Measurements from ENCODE around the gene PLK3. TPM values are rescaled to one million over a fixed set of nuclear protein-coding genes. Genes with fewer than 3 reads are reported as not detected.

PLK3 gene
- total RNA-seq, 1 donor from 2014 or later: 2.2 TPM

DNA sequence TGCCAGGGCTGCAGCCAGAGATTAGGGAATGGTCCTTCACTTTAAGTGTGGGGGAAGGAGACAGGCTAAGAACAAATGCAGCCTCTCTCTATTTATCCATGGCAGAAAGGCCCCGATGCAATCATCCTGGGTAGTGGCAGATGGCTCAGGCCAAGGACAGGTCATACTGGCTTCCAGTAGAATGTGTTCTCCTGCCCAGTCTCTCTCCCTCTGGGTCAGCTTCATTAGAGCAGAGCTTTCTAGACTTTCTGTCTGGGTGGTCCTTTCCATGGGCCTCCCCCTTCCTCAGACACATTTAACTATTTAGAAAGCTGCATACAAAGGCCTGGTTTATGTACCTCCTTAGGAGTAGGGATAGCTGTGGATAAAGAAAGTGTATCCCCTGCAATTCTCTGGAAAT is 47.7 kb downstream of the PLK3 start:
- TF ChIP-seq, protein P1, sequence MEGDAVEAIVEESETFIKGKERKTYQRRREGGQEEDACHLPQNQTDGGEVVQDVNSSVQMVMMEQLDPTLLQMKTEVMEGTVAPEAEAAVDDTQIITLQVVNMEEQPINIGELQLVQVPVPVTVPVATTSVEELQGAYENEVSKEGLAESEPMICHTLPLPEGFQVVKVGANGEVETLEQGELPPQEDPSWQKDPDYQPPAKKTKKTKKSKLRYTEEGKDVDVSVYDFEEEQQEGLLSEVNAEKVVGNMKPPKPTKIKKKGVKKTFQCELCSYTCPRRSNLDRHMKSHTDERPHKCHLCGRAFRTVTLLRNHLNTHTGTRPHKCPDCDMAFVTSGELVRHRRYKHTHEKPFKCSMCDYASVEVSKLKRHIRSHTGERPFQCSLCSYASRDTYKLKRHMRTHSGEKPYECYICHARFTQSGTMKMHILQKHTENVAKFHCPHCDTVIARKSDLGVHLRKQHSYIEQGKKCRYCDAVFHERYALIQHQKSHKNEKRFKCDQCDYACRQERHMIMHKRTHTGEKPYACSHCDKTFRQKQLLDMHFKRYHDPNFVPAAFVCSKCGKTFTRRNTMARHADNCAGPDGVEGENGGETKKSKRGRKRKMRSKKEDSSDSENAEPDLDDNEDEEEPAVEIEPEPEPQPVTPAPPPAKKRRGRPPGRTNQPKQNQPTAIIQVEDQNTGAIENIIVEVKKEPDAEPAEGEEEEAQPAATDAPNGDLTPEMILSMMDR (IDR thresholded peaks at IDR 0.05): no peak
- no peak for TF ChIP-seq EZH2phosphoT487 (IDR thresholded peaks at IDR 0.05)
- no peak for TF ChIP-seq EZH2 (IDR thresholded peaks at IDR 0.05)
- no peaks in the 10 kb centered on the region for H3K9me3 Mint-ChIP-seq
- H4K20me1 ChIP-seq (ENCODE audit: low read depth): no peaks in the 10 kb centered on the region
- H3K27ac Mint-ChIP-seq: no peak overlapping the region
- no peak overlapping the region for H3K4me2 ChIP-seq
- peaks cover 8% of the 10 kb centered on the region for H3K4me1 Mint-ChIP-seq
- peaks cover 9% of the 10 kb centered on the region for H3K4me1 ChIP-seq
- no peak overlapping the region for H3K9ac ChIP-seq
- H2AFZ ChIP-seq (replicated peaks): no peak overlapping the region
- H3K36me3 ChIP-seq: no peaks in the 10 kb centered on the region
- H3K4me3 Mint-ChIP-seq: no peak overlapping the region
- H3K36me3 Mint-ChIP-seq: peaks cover 13% of the 10 kb centered on the region
- H3K79me2 ChIP-seq (ENCODE audit: low read depth): no peaks in the 10 kb centered on the region
- peaks cover 8% of the 10 kb centered on the region for H3F3A ChIP-seq (ENCODE audit: low read depth)
- H3K27me3 Mint-ChIP-seq (ENCODE audit: insufficient read depth, low read depth): peaks cover 5% of the 10 kb centered on the region
- no peaks in the 10 kb centered on the region for H3K9me3 ChIP-seq (ENCODE audit: low read depth)
- no peak for DNase-seq (ENCODE audit: low spot score)
- peaks cover 5% of the 10 kb centered on the region for H3K27me3 ChIP-seq
- no peak overlapping the region for H3K4me3 ChIP-seq
- H3K27ac ChIP-seq: no peak overlapping the region

DNA sequence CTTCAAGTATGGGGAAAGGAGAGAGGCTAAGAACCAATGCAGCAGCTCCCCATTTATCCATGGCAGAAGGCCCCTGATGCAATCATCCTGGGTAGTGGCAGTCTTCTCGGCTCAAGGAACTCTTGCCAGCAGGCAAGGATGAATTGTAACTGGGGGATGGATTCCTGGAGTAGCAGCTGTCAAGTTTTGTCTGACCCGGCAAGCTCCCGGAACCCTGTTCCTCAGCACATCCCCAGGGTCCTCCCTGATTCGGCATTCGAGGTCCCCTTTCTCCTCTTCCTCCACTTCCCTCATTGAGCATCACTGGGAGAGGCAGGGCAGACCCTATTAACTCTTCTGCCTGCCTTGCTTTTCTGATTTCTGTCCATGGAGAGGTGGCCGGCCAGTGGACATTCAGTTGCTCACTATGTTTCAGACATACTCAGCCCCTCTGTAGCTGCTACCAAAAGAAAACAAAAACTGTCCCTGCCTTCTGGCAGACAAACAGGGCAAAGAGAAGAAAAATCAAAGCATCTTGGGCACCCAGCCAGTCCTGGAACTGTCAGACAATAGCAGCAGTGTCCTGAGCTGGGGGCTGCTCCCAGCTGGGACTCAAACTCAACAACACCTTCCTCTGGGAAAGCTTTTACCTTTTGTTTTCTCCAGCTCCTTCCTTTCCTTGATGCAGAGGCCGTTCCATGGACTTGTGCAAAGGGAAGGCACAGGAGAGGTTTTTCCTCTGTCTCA is 48.4 kb downstream of the PLK3 start:
- Mint-ChIP-seq H3K27ac (no peak overlapping the region), H3K9me3 (no peaks in the 10 kb centered on the region), H3K27me3 (ENCODE audit: insufficient read depth, low read depth) (peaks cover 5% of the 10 kb centered on the region), H3K4me3 (no peak overlapping the region), H3K4me1 (peaks cover 8% of the 10 kb centered on the region), H3K36me3 (peaks cover 14% of the 10 kb centered on the region)
- Histone ChIP-seq H3K9ac (no peak overlapping the region), H3K4me3 (no peak overlapping the region), H3F3A (ENCODE audit: low read depth) (peaks cover 6% of the 10 kb centered on the region), H4K20me1 (ENCODE audit: low read depth) (no peaks in the 10 kb centered on the region), H3K9me3 (ENCODE audit: low read depth) (no peaks in the 10 kb centered on the region), H2AFZ (replicated peaks) (no peak overlapping the region), H3K79me2 (ENCODE audit: low read depth) (no peaks in the 10 kb centered on the region), H3K4me1 (peaks cover 9% of the 10 kb centered on the region), H3K27me3 (peaks cover 3% of the 10 kb centered on the region), H3K27ac (no peak overlapping the region), H3K4me2 (no peak overlapping the region), H3K36me3 (no peaks in the 10 kb centered on the region)
- DNase-seq (ENCODE audit: low spot score): no peak
- no peak for TF ChIP-seq EZH2 (IDR thresholded peaks at IDR 0.05)
- TF ChIP-seq, protein P1 (IDR thresholded peaks at IDR 0.05): no peak
- no peak for TF ChIP-seq EZH2phosphoT487 (IDR thresholded peaks at IDR 0.05)

DNA sequence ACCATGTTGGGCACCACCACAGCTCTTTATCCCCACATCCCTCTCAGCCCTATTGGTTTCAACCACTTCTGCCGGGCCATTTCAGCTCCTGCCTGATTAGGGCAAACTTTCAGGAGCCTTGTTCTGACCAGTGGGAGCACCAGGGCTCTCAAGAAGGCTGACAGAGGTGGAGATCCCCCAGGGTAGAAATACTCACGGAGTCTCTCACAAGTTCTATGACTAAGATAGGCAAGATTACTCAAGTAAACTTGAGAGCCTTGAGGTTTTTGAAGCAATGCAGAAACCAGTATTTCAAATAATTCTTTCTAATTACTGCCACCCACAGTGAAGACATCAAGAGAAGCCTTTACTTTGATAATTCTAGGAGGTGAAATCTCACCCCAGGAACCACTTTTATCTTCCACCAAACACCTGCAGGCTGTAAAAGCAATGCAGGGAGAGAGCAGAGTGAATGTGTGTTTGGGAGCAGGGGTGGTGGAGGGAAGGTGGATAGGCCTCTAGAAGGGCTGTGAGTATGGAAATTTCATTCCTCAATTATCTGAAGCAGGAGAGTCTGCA is 49.5 kb downstream of the PLK3 start:
- TF ChIP-seq, protein P1 (IDR thresholded peaks at IDR 0.05): no peak
- TF ChIP-seq EZH2phosphoT487 (IDR thresholded peaks at IDR 0.05): no peak
- no peak for TF ChIP-seq EZH2 (IDR thresholded peaks at IDR 0.05)
- Histone ChIP-seq H3K9me3 (ENCODE audit: low read depth) (no peaks in the 10 kb centered on the region), H3K27ac (no peak overlapping the region), H3K27me3 (no peaks in the 10 kb centered on the region), H3K79me2 (ENCODE audit: low read depth) (no peaks in the 10 kb centered on the region), H3K36me3 (no peaks in the 10 kb centered on the region), H3K9ac (no peak overlapping the region), H3K4me2 (no peak overlapping the region), H3K4me1 (peaks cover 9% of the 10 kb centered on the region), H2AFZ (replicated peaks) (no peak overlapping the region), H3F3A (ENCODE audit: low read depth) (no peaks in the 10 kb centered on the region), H4K20me1 (ENCODE audit: low read depth) (no peaks in the 10 kb centered on the region), H3K4me3 (no peak overlapping the region)
- no peaks in the 10 kb centered on the region for H3K9me3 Mint-ChIP-seq
- H3K27ac Mint-ChIP-seq: no peak overlapping the region
- H3K4me3 Mint-ChIP-seq: no peak overlapping the region
- no peaks in the 10 kb centered on the region for H3K27me3 Mint-ChIP-seq (ENCODE audit: insufficient read depth, low read depth)
- H3K36me3 Mint-ChIP-seq: peaks cover 15% of the 10 kb centered on the region
- no peak for DNase-seq (ENCODE audit: low spot score)
- peaks cover 4% of the 10 kb centered on the region for H3K4me1 Mint-ChIP-seq

Data from neural progenitor cell (in vitro differentiated cells).